ENCODE data around the gene HSF5. TPM values are rescaled to one million over a fixed set of nuclear protein-coding genes. Genes with fewer than 3 reads are reported as not detected.

HSF5 gene
- total and polyA plus RNA-seq, 2 of the 13 experiments (the other 11 are each of a cell fraction or from before 2014, with no cell fraction given), result not detected

DNA sequence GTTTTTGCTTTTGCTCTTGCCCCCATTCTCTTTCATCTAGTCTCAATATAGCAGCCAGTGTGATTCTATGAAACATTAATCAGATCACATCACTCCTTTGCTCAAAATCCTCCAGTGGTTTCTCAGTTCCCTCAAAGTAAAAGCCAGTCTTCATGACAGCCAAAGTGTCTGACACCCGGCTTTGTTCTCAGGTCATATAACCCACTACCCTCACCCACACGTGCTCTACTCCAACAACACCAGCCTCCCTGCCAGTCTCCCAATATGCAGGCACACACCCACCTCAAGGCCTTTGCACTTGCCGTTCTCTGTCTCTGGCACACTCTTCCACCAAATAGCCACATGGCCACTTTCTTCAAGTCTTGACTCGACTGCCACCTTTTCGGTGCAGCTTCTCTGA lies 21.9 kb upstream of the HSF5 start:
- H3K4me3 ChIP-seq (replicated peaks in 1 of 3; ENCODE audit: insufficient read depth in 1 of 3, low read depth in 2 of 3, low read length in 3 of 3), result no peak overlapping the region
- FAIRE-seq (no peak), DNase-seq (ENCODE audit: low spot score) (no peak), ATAC-seq (no peak)
- H3K36me3 ChIP-seq (replicated peaks in 1 of 2; ENCODE audit: control insufficient read depth in 1 of 2, insufficient read depth in 2 of 2, low read length in 2 of 2), result peaks cover 37 to 80% of the 10 kb centered on the region in 2 experiments
- no peaks in the 10 kb centered on the region; a peak in 1 of 5 replicates for H3K27me3 ChIP-seq (ENCODE audit: control insufficient read depth in 1 of 2, insufficient read depth in 2 of 2, low read length in 2 of 2)
- no peak overlapping the region for H3K9ac ChIP-seq (ENCODE audit: insufficient read depth, low read depth, low read length)
- H3K27ac ChIP-seq (ENCODE audit: extremely low read length, insufficient read depth, low read length), result no peak overlapping the region
- WGBS (ENCODE audit: low lambda C conversion rate), result 96% methylated on average over 5 of the region's 5 CpGs
- TF ChIP-seq HOXA7 (CRISPR knock-in tag; IDR thresholded peaks at IDR 0.05) (no peak), ZNF749 (CRISPR knock-in tag; IDR thresholded peaks at IDR 0.05; ENCODE audit: borderline replicate concordance) (no peak)
- TF ChIP-seq, protein P1, sequence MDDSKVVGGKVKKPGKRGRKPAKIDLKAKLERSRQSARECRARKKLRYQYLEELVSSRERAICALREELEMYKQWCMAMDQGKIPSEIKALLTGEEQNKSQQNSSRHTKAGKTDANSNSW (CRISPR knock-in tag; IDR thresholded peaks at IDR 0.05; ENCODE audit: borderline replicate concordance), result no peak
- TF ChIP-seq, protein P2, sequence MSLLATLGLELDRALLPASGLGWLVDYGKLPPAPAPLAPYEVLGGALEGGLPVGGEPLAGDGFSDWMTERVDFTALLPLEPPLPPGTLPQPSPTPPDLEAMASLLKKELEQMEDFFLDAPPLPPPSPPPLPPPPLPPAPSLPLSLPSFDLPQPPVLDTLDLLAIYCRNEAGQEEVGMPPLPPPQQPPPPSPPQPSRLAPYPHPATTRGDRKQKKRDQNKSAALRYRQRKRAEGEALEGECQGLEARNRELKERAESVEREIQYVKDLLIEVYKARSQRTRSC (CRISPR knock-in tag; IDR thresholded peaks at IDR 0.05; ENCODE audit: low read depth), result no peak
- peaks cover 47% of the 10 kb centered on the region for H3K4me1 ChIP-seq (ENCODE audit: insufficient read depth, low read length)
- no peak overlapping the region for H3K4me2 ChIP-seq (ENCODE audit: low read depth, low read length)
- peaks cover 18% of the 10 kb centered on the region for H3K79me2 ChIP-seq (ENCODE audit: insufficient read depth, low read length)
- no TSS peak for BruUV-seq (replicated peaks)
- ChIA-PET CTCF (ENCODE audit: low intra/inter-chr PET ratio, low total read pairs) (no interaction called here), POLR2A (no interaction called here)
- no peak overlapping the region for H2AFZ ChIP-seq (ENCODE audit: low read length)
- in situ Hi-C loops (cut with HindIII; ENCODE audit: extremely low pct_ligation_motif_present, low pct_unique_long_range_greater_than_20kb), result no loop called here
- H3K9me3 ChIP-seq (ENCODE audit: low read length), result no peaks in the 10 kb centered on the region
- no peaks in the 10 kb centered on the region; the same call in 1 of the 2 replicates for H4K20me1 ChIP-seq (ENCODE audit: insufficient read depth, low read length)
- intact Hi-C loops (cut with micrococcal nuclease; ENCODE audit: unreplicated experiment), result no loop called here

DNA sequence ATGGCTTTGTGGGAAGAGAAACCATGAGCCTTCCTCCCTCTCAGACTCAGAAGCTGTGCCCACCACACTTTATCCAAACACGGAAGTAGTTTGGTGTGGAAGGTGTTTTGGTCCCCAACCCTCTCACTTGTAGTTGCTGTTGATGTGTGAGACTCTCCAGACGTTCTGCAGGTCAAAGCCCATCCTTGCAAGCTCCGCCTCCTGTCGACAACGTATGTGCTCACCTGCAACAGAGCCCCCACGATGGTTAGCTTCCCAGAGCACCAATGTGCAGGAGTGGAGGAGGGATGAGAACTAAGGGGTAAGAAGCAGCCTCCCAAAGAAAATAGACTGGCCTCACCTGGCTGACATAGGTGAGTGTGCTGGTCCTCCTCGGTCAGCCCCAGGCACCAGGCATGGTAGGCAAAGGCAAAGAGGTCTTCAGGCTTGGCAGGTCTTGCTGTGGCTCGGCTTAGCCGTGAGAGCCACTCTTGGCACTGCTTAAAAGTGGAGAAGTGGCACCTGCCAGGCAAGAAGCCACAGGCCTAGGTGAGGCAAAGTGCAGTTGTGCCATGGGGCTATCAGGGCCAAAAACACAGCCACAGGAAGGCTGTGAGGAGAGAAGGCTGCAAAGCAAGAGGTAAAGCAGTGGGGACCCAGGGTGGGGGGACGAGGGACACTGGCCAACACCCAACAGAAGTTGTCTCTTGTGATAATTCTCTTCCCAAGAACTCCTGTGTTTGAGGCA lies 20.3 kb upstream of the HSF5 start:
- ChIA-PET POLR2A (interaction anchor here (1.5 kb wide), 1 partner anchor 10 kb away, joined by 3 read pairs; no protein-coding TSS in a partner anchor), CTCF (ENCODE audit: low intra/inter-chr PET ratio, low total read pairs) (interaction anchor here (0.8 kb wide), 1 partner anchor 10 kb away, joined by 3 read pairs; no protein-coding TSS in a partner anchor)
- Histone ChIP-seq H4K20me1 (ENCODE audit: insufficient read depth, low read length) (no peaks in the 10 kb centered on the region; the same call in 1 of the 2 replicates), H3K4me2 (ENCODE audit: low read depth, low read length) (no peak overlapping the region), H3K9me3 (ENCODE audit: low read length) (no peaks in the 10 kb centered on the region), H3K4me1 (ENCODE audit: insufficient read depth, low read length) (peaks cover 36% of the 10 kb centered on the region), H3K27ac (ENCODE audit: extremely low read length, insufficient read depth, low read length) (peak overlapping the region; percentile 46), H3K9ac (ENCODE audit: insufficient read depth, low read depth, low read length) (peak overlapping the region; percentile 12; the same call in 1 of the 2 replicates), H3K4me3 (replicated peaks in 1 of 3; ENCODE audit: insufficient read depth in 1 of 3, low read depth in 2 of 3, low read length in 3 of 3) (no peak overlapping the region), H2AFZ (ENCODE audit: low read length) (no peak overlapping the region), H3K36me3 (replicated peaks in 1 of 2; ENCODE audit: control insufficient read depth in 1 of 2, insufficient read depth in 2 of 2, low read length in 2 of 2) (peaks cover 49 to 96% of the 10 kb centered on the region in 2 experiments), H3K79me2 (ENCODE audit: insufficient read depth, low read length) (peaks cover 9% of the 10 kb centered on the region), H3K27me3 (ENCODE audit: control insufficient read depth in 1 of 2, insufficient read depth in 2 of 2, low read length in 2 of 2) (no peaks in the 10 kb centered on the region)
- BruUV-seq (replicated peaks), result no TSS peak
- 94% methylated on average over 10 of the region's 10 CpGs for WGBS (ENCODE audit: low lambda C conversion rate)
- DNase-seq (ENCODE audit: low spot score) (no peak), ATAC-seq (no peak), FAIRE-seq (no peak)
- intact Hi-C loops (cut with micrococcal nuclease; ENCODE audit: unreplicated experiment) (no loop called here), in situ Hi-C loops (cut with HindIII; ENCODE audit: extremely low pct_ligation_motif_present, low pct_unique_long_range_greater_than_20kb) (loop anchor here (10.0 kb wide), 1 partner anchor 64 kb away; no protein-coding TSS in a partner anchor)
- no peak for TF ChIP-seq ATAD3A (CRISPR knock-in tag; IDR thresholded peaks at IDR 0.05)
- TF ChIP-seq RAD21 (CRISPR knock-in tag; IDR thresholded peaks at IDR 0.05), result no peak
- no peak for TF ChIP-seq FOXK1 (CRISPR knock-in tag; IDR thresholded peaks at IDR 0.05; ENCODE audit: borderline replicate concordance, low read depth)
- TF ChIP-seq, protein P3, sequence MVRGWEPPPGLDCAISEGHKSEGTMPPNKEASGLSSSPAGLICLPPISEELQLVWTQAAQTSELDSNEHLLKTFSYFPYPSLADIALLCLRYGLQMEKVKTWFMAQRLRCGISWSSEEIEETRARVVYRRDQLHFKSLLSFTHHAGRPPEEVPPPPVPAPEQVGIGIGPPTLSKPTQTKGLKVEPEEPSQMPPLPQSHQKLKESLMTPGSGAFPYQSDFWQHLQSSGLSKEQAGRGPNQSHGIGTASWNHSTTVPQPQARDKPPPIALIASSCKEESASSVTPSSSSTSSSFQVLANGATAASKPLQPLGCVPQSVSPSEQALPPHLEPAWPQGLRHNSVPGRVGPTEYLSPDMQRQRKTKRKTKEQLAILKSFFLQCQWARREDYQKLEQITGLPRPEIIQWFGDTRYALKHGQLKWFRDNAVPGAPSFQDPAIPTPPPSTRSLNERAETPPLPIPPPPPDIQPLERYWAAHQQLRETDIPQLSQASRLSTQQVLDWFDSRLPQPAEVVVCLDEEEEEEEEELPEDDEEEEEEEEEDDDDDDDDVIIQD (CRISPR knock-in tag; IDR thresholded peaks at IDR 0.05; ENCODE audit: low read depth), result no peak
- no peak for TF ChIP-seq ZNF891 (CRISPR knock-in tag; IDR thresholded peaks at IDR 0.05)
- TF ChIP-seq, protein P4, sequence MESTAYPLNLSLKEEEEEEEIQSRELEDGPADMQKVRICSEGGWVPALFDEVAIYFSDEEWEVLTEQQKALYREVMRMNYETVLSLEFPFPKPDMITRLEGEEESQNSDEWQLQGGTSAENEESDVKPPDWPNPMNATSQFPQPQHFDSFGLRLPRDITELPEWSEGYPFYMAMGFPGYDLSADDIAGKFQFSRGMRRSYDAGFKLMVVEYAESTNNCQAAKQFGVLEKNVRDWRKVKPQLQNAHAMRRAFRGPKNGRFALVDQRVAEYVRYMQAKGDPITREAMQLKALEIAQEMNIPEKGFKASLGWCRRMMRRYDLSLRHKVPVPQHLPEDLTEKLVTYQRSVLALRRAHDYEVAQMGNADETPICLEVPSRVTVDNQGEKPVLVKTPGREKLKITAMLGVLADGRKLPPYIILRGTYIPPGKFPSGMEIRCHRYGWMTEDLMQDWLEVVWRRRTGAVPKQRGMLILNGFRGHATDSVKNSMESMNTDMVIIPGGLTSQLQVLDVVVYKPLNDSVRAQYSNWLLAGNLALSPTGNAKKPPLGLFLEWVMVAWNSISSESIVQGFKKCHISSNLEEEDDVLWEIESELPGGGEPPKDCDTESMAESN (CRISPR knock-in tag; conservative IDR thresholded peaks at IDR 0.05), result no peak
- no peak for TF ChIP-seq PPARG (CRISPR knock-in tag; conservative IDR thresholded peaks at IDR 0.05)
- TF ChIP-seq ZNF430 (CRISPR knock-in tag; IDR thresholded peaks at IDR 0.05), result no peak
- TF ChIP-seq MYNN (CRISPR knock-in tag; IDR thresholded peaks at IDR 0.05; ENCODE audit: low read depth), result no peak

Data from HepG2 (cell line).